Cerebellar nuclear complex (tissue), 1 donor: ENCODE results near the gene ITIH5.

Experiments
- DNase-seq, 2 experiments: peaks; one replicate each; lab custom pipeline; 2025; lab: John Stamatoyannopoulos, UW

ITIH5 gene

DNA sequence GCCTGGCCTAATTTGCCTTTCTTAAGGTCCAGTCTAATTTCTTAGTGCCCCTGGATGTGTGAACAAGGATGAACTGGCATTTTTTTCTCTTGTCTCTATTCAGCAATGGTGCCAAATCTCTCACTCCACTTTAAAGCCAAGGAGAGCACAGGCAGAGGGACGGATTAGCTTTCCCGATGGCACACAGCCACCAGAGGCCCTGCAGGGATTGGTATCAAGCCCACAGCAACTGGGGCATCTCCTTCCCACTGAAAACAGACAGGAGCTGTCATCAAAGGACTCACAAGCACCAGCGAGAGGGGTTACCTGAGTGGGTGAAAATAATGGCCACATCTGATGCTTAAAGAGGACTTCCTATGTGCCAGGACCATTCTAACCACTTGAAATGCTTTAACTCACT, 83.1 kb downstream of the ITIH5 start:
- DNase-seq, result peak; percentile 17 to 66

DNA sequence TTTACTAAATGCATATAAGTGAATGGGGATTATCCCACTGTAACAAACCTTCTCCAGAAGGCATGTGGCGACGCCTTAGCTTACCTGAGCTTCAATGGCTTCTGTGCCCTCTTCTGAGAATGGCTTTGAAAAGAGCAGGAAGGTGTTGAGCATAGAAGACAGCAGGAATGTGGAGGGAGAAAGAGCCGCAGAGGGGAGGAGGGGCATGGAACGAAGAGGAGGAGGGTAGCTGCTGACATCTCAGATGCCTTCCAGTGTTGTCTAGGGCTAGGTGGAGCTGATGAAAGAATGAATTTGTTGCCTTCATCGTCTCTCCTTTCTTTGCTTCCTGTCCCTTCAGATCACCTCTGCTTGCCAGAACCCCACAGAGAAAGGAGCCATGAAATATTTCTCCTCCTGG, 86.2 kb downstream of the ITIH5 start:
- DNase-seq, result no peak

GRCh38 chr10:7579681-7580080, 87.1 kb downstream of the ITIH5 start:
- no peak for DNase-seq

GRCh38 chr10:7577579-7577978, 89.2 kb downstream of the ITIH5 start:
- no peak for DNase-seq

DNA sequence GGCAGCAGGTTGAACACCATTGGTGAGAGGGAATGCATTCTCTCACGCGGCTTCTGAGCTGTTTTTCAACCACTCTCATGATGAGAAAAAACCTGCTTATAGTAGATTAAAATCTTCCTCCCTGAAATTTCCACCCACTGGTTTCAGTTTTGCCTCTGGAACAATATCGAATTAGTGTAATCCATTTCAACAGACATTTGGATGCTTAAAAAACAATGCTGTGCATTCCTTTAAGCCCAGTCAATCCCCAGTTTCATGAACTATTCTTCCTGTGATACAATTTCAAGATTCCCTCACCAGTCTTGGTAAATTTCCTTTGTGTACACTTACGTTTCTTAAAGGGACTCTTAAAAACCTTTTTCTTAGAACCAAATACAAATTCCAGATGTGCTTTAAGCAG, 89.6 kb downstream of the ITIH5 start:
- DNase-seq, result no peak

DNA sequence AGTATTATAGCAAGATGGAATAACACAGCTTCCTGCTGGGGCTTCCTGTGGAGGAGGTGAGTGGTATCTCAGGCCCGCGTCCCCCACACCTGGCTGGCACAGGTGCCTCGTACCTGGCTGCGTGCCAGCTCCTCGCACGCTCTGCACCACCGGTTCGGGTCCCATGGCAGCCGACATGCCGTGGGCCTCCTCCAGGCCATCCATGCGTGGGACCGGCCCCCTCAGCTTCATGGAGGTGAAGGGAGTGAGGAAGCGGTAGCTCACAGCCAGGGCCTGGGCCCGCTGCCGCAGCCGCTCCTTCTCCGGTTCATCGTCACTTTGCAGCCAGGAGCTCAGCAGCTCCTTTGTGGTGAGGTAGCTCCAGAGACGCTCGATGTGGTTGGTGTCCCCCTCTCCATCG, 90.4 kb downstream of the ITIH5 start:
- no peak for DNase-seq

GRCh38 chr10:7572391-7572790, 94.4 kb downstream of the ITIH5 start:
- no peak for DNase-seq

DNA sequence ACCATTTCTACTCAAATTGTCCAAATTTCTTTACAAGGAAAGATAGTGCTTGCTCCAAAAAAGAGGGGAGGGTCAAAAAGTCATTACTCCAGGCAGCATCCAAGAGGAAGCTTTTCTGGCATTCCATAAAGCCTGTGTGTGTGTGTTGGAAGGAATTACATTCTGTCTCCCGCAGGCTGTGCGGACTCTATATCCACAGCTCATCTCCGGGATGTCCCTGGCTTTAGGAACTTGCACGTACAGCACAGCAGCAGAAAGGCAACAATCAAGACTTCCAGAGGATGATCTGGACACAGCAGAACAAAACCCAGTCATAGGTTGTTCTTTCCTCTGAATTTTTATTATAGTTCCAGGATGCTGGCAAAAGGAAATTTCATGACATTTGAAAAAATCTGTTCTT, 94.8 kb downstream of the ITIH5 start:
- no peak for DNase-seq

- DNase-seq, result peak in 1 of 2 experiments; percentile 36
Observed at GRCh38 chr10:7567911-7568620, 98.7 kb downstream of the ITIH5 start.

DNA sequence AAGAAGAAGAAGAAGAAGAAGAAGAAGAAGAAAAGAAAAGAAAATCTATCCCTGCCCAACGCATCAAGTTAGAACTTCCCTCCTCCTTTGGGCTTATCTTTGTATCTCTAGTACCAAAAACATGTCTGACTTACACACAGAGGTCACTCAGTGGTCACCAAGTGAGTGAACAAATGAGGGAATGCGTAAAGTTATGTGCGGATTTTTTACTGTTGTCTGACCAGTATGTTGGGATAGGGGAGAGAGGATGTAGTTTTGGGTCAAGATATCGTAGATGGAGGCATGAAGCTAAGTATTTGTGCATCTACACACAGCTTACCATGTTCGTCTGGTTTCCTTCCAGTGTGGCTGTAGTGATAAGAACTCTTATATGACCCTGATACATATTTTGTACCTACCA, 99.9 kb downstream of the ITIH5 start:
- no peak for DNase-seq

- DNase-seq, result no peak
Observed at GRCh38 chr10:7565871-7566270, 100.9 kb downstream of the ITIH5 start.

- no peak for DNase-seq
Observed at GRCh38 chr10:7563770-7564169, 103.0 kb downstream of the ITIH5 start.

DNA sequence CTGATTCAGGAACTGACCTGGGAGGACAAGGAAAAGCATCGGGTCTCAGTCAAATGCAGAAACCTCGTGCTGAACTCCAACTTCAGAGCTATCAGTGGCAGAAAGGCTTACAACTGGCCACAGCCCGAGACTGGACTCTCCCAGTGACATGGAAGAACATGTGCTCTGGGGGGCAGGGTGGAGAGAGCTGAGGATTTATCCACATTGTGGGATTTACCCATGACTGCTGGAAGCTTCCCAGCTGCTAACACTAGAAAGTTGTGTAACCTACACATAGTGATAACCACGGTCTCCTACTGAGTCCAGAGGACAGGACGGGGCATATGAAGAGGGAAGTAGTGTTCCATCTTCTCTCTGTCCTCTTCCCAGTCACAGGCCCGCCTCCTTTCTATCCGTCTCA, 103.4 kb downstream of the ITIH5 start:
- no peak for DNase-seq

DNA sequence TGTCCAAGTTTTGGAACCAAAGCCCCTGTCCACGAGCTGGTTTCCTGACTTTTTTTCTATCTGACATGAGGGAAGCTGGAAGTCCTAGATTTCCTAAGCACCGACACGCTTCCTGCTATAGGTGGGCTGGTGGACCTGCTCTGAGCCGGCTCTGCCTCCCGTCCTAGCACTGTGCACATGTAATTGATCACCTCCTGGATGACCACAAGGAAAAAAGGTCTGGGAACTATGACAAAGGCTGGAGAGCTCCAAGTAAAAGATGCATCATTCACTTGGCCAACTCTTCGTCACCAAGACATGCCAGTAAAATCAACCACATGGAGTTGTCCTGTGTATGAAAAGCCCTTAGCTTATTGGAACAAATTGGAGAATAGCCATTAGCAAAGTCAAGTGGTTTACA, 104.8 kb downstream of the ITIH5 start:
- DNase-seq, result no peak

GRCh38 chr10:7561216-7561893, 105.4 kb downstream of the ITIH5 start:
- no peak for DNase-seq

DNA sequence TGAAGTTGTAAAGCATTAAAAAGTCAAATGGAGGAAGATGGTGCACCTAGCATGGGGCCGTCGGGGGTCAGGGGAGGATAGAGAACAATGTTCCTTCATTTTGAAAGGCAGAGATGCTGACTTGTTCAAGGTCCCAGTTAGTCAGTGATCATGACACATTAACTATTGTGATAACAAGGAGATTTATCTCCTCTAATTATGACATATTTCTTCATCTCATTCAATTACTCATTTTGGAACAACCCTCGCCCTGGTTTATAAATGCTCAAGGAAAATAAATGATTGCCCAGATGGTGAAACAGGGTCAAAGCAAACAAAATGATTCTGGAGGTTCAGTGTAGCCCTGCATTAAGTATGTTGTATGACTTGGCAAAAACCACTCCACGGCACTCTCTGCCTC, 106.2 kb downstream of the ITIH5 start:
- DNase-seq, result no peak

DNA sequence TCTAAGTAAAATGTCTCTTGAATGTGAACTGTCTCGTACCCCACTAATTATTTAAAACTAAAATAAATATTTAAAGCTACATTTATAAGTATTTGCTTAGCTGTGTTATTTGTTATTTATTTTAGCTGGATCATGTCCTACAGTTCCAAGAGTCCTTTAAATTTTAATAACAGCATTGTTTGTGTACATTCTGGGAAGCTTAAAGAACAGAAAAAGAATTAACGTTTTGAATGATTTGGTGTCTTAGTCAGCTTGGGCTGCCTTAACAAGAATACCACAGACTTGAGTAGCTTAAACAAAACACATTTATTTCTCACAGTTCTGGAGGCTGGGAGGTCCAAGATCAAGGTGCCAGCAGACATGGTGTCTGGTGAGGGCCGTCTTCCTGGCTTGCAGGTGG, 107.4 kb downstream of the ITIH5 start:
- DNase-seq, result no peak

- no peak for DNase-seq
Observed at GRCh38 chr10:7558036-7558435, 108.7 kb downstream of the ITIH5 start.

GRCh38 chr10:7553531-7553930, 113.2 kb downstream of the ITIH5 start:
- no peak for DNase-seq

DNA sequence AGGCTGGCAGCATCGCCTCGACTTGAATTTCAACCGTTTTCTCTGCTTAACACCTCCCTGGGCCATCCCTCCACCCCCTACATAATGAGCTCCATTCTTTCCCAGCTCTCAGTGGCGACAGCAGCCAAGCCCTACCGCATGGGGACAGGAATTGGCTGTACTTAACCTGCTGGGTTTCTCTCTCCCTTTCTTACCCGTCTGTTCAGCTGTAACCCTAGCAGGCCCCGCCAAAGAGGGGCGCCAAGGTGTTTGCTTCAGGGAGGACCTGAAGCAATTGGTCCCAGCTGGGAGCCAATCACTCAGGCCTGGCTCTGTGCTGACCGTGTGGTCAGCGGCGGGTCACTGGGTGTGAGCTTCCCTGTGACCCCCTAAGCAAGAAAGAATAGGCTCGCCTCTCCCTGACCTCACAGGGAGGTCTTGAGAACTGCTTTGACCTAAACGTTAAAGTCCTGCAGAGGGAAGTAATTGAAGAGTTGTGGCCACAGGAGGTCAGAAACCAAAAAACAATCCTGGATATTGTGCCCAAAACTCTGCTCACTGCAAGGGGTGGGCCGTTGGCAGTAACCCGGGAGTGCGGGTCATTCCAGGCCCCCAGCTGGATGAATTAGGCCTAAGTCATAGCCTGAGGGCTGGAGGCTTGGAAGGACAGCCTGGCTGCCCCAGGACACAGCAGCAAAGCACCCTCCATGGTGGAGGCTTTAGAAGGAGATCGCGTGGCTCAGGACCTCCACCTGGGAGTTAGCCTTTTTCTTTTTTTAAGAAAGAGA, 114.6 kb downstream of the ITIH5 start:
- DNase-seq, result no peak

DNA sequence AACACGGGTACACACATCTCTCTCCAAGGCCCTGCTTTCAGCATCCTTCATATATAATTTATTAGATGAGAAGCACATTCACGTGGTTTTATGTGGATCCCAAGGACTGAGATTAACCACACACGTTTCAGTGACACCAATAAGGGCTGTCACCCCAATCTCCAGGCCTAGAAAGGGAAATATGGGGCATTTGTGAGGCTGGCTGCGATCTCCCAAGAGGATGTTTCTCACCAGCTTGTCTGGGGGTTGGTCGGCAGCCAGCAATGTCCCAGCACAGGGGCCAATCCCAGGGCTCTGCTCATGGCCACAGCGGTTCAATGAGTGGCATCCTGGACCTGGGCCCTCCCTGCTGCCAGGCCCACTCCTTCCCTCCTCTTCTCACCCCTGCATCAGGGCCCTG, 115.5 kb downstream of the ITIH5 start:
- no peak for DNase-seq

GRCh38 chr10:7550013-7550412, 116.8 kb downstream of the ITIH5 start:
- DNase-seq, result no peak

- no peak for DNase-seq
Observed at GRCh38 chr10:7547829-7548228, 118.9 kb downstream of the ITIH5 start.
